Tibial nerve (tissue), 3 donors: ENCODE measurements around the gene HPS1.

Experiments
- EP300 ChIP-seq, 2 donors: sonication (generic); formaldehyde crosslinking; IDR thresholded peaks; one replicate each; pipeline ENCODE4 v1.6.1; 2017; ENCODE audit warnings: antibody characterized with exemption in 2 of 2, mild to moderate bottlenecking in 1 of 2
- POLR2A ChIP-seq, 2 donors: fragments of 450-650 bp; IDR thresholded peaks; one replicate each; pipeline ENCODE4 v1.6.1; 2017; ENCODE audit warnings: antibody characterized with exemption in 2 of 2, mild to moderate bottlenecking in 2 of 2, moderate library complexity in 2 of 2

DNA sequence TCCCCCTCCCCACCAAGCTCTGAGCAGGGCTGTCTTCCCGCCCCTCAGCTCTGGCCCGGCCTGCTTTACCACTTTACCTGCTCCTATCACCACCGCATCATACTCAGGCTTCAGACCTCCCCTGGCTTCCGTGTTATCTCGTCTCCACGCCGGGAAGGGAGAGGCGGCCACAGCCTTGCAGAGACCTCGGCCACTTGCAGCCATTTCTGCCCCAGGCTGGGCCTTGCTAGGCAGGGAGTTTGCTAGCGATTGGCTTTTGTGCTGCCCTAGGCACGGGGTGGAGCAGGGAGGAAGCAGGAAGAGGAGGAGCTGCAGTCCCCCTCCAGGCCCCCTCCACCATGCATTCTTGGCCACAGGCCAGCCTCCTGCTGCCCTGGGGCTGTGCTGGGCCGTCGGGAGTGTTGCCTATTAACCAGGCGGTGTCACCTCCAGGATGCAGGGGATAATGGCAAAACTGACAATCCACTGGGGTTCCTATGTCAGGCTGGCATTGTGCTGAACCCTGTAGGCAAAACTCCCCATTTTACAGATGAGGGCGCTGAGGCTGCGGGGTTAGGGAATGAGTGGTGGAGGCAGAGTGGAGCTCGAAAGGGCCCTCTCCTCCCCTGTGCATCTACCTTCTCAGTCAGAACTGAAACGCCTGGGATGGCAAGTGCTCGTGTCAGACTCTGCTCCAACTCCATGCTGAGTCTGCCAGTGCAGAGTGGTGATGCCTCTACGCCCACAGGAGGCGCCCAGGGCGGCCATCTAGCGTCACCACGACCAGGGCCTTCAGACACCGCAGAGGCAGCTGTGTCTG is 31.6 kb downstream of the HPS1 start, which contains the start of gene PYROXD2:
- TF ChIP-seq EP300 (IDR thresholded peaks at IDR 0.05) (peak in 1 of 2 donors; percentile 89), POLR2A (IDR thresholded peaks at IDR 0.05) (peak in 1 of 2 donors; percentile 68)
